ENCODE data around the gene ASB7. TPM values are rescaled to one million over a fixed set of nuclear protein-coding genes. Genes with fewer than 3 reads are reported as not detected.

The ASB7 gene
- total RNA-seq = 1 to 10 TPM; 5.1 to 6.9 (median 5.5) TPM
- polyA plus RNA-seq = 1 to 10 TPM; 2.3 to 6.3 (median 3.0) TPM
- long read RNA-seq, donor 1, full-length matches to known transcripts = 5 of 6 reads
- long read RNA-seq, donor 1, partial matches to known transcripts = 1 of 6 reads
- long read RNA-seq, donor 1, other reads (novel, unspliced or antisense) = 0 of 6 reads
- long read RNA-seq, donor 2, full-length matches to known transcripts = 11 of 14 reads
- long read RNA-seq, donor 2, partial matches to known transcripts = 2 of 14 reads
- long read RNA-seq, donor 2, other reads (novel, unspliced or antisense) = 1 of 14 reads

- Histone ChIP-seq H3K36me3 (ENCODE audit: insufficient read depth in 1 of 2, low read depth in 1 of 2) (peaks cover 0 to 27% of the 10 kb centered on the region in 2 donors), H3K9me3 (no peaks in the 10 kb centered on the region), H3K27ac (peak within 1 kb of the TSS; percentile 84), H3K27me3 (ENCODE audit: insufficient read depth in 3 of 3, low read length in 2 of 3) (no peaks in the 10 kb centered on the region), H3K4me3 (peak within 1 kb of the TSS; percentile 98), H3K4me1 (peaks cover 26% of the 10 kb centered on the region)
- TF ChIP-seq, protein P1, sequence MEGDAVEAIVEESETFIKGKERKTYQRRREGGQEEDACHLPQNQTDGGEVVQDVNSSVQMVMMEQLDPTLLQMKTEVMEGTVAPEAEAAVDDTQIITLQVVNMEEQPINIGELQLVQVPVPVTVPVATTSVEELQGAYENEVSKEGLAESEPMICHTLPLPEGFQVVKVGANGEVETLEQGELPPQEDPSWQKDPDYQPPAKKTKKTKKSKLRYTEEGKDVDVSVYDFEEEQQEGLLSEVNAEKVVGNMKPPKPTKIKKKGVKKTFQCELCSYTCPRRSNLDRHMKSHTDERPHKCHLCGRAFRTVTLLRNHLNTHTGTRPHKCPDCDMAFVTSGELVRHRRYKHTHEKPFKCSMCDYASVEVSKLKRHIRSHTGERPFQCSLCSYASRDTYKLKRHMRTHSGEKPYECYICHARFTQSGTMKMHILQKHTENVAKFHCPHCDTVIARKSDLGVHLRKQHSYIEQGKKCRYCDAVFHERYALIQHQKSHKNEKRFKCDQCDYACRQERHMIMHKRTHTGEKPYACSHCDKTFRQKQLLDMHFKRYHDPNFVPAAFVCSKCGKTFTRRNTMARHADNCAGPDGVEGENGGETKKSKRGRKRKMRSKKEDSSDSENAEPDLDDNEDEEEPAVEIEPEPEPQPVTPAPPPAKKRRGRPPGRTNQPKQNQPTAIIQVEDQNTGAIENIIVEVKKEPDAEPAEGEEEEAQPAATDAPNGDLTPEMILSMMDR (IDR thresholded peaks at IDR 0.05) = no peak
- intact Hi-C loops (cut with DNase I) = loop anchor here in 1 of 2 donors (1.0 kb wide), 1 partner anchor 252 kb away; no protein-coding TSS in a partner anchor
- DNase-seq = peak; percentile 100
- peak; percentile 97 to 98 (median 97) for ATAC-seq
- 0 to 1% (median 0%) methylated on average over 46 to 51 of the region's 51 CpGs for WGBS, 3 donors
Observed at GRCh38 chr15:100602064-100602822, at the start of gene ASB7, which contains the start of gene LINS1. TSS of gene ASB7 (plus strand) at chr15:100602589. CDS start at chr15:100612217, 9,628 bp downstream. TSS of gene LINS1 (minus strand) at chr15:100602184. CDS start at chr15:100580842, 21,342 bp downstream.

- no peak for ATAC-seq
- intact Hi-C loops (cut with DNase I) = no loop called here
- 93% methylated on average over 16 of the region's 16 CpGs for WGBS, 3 donors
Observed at GRCh38 chr15:100553468-100553867, 48.9 kb upstream of the ASB7 start.

DNA sequence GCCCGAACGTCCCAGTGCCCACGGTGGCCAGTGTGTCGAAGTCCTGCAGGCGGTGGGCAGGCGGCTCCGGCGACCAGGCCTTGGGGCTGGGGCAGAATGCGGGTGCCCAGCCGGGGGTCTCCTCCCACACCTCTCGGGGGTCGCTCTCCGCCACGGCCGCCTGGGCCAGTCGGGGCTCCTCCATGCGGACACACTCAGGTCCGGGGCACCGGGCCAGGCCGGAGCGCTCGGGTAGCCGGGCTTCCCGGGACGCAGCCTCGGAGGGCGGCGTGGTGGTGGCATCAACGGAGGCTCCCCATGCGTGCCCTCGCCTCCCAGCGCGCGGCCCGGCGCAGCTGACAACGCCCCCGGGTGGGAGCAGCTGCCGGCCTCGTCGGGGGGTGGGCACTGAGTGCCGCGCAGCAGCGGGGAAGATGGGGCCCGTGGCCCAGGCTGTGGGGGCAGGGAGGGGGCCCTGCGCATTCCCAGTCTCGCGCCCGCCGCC, 43.6 kb upstream of the ASB7 start:
- peak overlapping the region; percentile 50 for H3K27ac ChIP-seq
- no peaks in the 10 kb centered on the region for H3K36me3 ChIP-seq (ENCODE audit: insufficient read depth in 1 of 2, low read depth in 1 of 2)
- TF ChIP-seq, protein P1 (IDR thresholded peaks at IDR 0.05) = no peak
- WGBS, 3 donors = 92 to 96% (median 95%) methylated on average over 34 to 50 of the region's 50 CpGs
- H3K27me3 ChIP-seq (ENCODE audit: insufficient read depth in 3 of 3, low read length in 2 of 3) = no peaks in the 10 kb centered on the region
- peak; percentile 21 to 54 for DNase-seq
- intact Hi-C loops (cut with DNase I) = no loop called here
- H3K9me3 ChIP-seq = no peaks in the 10 kb centered on the region
- ATAC-seq = peak in 2 of 4 donors; percentile 24 to 28
- peaks cover 8% of the 10 kb centered on the region for H3K4me1 ChIP-seq
- H3K4me3 ChIP-seq = no peak overlapping the region

More at GRCh38 chr15:100553468-100553867, 48.9 kb upstream of the ASB7 start:
- TF ChIP-seq, protein P1 (IDR thresholded peaks at IDR 0.05) = no peak
- no peak for DNase-seq
- H3K27ac ChIP-seq = no peak overlapping the region
- no peaks in the 10 kb centered on the region for H3K9me3 ChIP-seq
- no peak overlapping the region for H3K4me3 ChIP-seq
- no peaks in the 10 kb centered on the region for H3K27me3 ChIP-seq (ENCODE audit: insufficient read depth in 3 of 3, low read length in 2 of 3)
- no peaks in the 10 kb centered on the region for H3K4me1 ChIP-seq
- H3K36me3 ChIP-seq (ENCODE audit: insufficient read depth in 1 of 2, low read depth in 1 of 2) = no peaks in the 10 kb centered on the region

- H3K4me1 ChIP-seq = peaks cover 8% of the 10 kb centered on the region
- TF ChIP-seq, protein P1 (IDR thresholded peaks at IDR 0.05) = no peak
- H3K27me3 ChIP-seq (ENCODE audit: insufficient read depth in 3 of 3, low read length in 2 of 3) = no peaks in the 10 kb centered on the region
- H3K4me3 ChIP-seq = no peak overlapping the region
- peak overlapping the region; percentile 70 for H3K27ac ChIP-seq
- no peaks in the 10 kb centered on the region for H3K36me3 ChIP-seq (ENCODE audit: insufficient read depth in 1 of 2, low read depth in 1 of 2)
- 65 to 71% (median 68%) methylated on average over 2 of the region's 2 CpGs for WGBS, 3 donors
- peak; percentile 48 to 71 for DNase-seq
- peak; percentile 96 to 98 (median 98) for ATAC-seq
- H3K9me3 ChIP-seq = no peaks in the 10 kb centered on the region
- intact Hi-C loops (cut with DNase I) = no loop called here
Observed at GRCh38 chr15:100559330-100559729, 43.1 kb upstream of the ASB7 start.
